Dermis blood vessel endothelial cell (primary cell): ENCODE results near the gene KLHL36. TPM values are rescaled to one million over a fixed set of nuclear protein-coding genes. Genes with fewer than 3 reads are reported as not detected.

Experiments
- DNase-seq: peaks from one replicate; pipeline ENCODE4 v3.0.0; 2010
- total RNA-seq: library from RNA; depleted of rRNA; stranded (reverse); fragments of >200 nt; gene quantifications from 2 replicates; pipeline ENCODE4 v1.2.3, GENCODE V29; 2014

The KLHL36 gene
- total RNA-seq, 1 donor from 2014 or later: 74.0 TPM

DNA sequence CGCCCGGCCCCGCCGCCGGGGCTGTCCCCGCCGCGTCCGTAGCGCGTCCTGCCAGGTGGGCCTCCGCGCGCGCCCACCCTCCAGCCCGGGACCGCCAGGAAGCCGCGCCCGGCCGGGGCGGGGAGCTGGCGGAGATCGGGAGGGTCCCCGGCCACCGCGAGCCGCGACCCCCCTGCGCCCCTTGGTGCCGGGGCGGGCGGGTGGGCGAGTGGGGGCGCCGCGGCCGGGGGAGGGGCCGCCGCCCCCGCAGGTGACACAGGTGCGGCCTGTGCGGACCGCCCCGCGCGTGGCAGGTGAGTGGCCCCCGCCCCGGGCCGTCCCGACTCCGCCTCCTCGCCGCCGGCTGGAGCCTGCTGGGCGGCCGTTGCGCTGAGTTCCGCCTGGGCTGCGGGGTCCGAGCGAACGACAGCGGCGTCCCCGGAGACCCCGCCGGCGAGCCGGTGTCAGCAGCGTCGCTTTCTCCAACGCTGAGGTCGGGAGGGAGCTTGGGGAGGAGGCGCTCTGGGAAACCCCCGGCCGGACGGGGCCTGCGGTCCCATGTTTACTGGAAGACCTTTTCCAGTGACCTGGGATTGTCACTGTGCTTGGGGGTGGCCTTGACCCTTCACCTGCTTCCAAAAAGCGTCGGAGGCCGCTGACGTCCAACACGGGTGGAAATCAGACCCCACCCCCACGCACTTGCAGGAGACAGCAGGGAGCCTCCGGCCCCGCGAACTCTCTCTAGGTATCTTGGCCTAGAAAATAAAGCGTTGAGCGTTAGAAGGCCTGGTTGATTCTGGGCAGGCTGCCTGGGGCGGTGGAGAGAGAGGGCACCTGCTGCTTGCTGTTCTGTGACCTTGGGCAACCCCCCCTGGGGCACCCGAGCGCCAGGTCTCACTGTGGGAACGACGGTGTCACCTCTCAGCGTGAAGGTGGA lies 542 bp downstream of the KLHL36 start:
- DNase-seq: peak; percentile 28

- no peak for DNase-seq
Measured at GRCh38 chr16:84649511-84649861, 1.2 kb downstream of the KLHL36 start.

DNA sequence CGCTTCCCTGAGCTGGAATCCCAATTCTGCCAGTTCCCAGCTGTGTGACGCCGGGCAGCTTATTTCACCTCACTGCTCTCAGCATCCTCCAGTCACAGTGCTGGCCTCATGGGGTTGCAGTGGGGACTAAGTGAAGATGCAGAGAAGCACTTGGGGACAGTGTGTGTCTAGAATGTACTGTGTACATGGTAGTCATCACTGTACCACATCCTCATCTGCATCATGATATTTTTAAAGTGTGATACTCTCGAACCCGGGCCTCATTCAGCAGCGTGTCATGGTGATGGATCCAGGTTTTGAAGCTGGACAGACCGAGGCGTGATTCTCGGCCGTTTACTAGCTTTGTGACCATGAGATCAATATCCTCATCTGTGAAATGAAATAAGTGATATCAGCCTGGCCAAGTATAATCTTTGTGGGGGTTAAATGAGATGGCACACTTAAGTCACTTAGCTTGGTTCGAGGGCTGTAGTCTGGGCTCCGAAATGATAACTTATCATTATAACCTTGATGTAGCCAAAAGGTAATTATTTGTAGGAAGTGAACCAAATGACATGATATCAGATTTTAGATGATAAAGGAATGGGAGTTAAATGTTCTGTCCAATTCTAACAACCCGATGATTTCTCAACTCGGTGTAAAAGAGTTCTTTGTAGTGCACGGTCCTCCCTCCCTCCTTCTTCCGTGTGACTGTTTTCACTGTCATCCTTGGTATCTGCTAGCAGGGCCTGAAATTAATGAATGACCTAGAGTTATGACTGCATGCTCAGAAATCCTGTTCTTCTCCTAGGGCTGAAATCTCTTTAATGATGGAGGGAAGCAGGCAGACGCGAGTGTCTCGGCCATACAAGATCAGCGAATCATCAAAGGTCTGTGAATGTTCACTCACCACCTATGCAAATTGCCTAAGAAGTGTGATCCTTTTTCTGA lies 2.0 kb downstream of the KLHL36 start:
- no peak for DNase-seq

DNA sequence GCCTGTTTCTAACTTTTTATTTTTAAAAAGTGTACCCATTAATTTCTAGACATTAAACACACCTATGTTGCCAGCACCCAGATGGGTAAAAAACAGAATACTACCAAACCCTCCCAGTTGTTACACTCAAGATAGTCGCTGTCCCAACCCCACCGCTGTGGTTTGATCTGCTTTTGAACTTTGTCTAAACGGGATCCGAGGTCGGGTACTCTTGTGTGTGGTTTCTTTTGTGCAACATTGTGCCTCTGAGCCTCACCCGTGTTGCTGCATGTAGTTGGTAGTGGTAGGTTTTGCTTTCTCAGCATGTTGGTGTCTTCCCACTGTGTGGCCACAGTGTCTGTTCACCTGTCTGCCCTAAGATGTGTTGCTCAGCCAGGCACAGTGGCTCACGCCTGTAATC lies 4.3 kb downstream of the KLHL36 start:
- DNase-seq: no peak

- DNase-seq: no peak
Measured at GRCh38 chr16:84654238-84654637, 5.9 kb downstream of the KLHL36 start.

GRCh38 chr16:84654998-84655397 lies 6.7 kb downstream of the KLHL36 start:
- DNase-seq: no peak

- no peak for DNase-seq
Measured at GRCh38 chr16:84656649-84657048, 8.3 kb downstream of the KLHL36 start.

DNA sequence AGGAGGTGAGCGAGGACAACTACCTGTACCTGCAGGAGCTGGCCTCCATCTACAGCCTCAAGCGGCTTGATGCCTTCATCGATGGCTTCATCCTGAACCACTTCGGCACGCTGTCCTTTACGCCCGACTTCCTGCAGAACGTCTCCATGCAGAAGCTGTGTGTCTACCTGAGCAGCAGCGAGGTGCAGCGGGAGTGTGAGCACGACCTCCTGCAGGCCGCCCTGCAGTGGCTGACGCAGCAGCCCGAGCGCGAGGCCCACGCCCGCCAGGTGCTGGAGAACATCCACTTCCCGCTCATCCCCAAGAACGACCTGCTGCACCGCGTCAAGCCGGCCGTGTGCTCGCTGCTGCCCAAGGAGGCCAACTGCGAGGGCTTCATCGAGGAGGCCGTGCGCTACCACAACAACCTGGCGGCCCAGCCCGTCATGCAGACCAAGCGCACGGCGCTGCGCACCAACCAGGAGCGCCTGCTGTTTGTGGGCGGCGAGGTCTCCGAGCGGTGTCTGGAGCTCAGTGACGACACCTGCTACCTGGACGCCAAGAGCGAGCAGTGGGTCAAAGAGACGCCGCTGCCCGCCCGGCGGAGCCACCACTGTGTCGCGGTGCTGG lies 9.0 kb downstream of the KLHL36 start:
- no peak for DNase-seq

- no peak for DNase-seq
Measured at GRCh38 chr16:84658690-84659089, 10.4 kb downstream of the KLHL36 start.

- no peak for DNase-seq
Measured at GRCh38 chr16:84659656-84660300, 11.5 kb downstream of the KLHL36 start.

DNA sequence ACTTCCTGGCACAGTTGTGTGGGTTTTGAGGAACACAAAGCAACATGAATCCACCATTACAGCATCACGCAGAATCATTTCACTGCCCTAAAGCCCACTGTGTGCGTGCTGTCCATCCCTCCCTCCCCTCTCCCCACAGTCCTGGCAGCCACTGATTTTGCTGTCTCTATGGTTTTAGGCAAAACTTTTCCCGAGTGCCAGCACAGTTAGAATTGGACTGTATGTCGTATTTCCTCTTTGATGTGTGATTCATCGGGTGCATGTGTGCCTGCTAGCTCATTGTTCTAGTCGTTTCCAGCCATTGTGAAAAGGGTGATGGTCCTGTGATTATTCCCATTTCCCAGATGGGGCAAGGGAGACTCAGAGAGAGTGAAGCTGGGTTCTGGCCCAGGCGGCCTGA lies 12.7 kb downstream of the KLHL36 start:
- peak; percentile 93 for DNase-seq

DNA sequence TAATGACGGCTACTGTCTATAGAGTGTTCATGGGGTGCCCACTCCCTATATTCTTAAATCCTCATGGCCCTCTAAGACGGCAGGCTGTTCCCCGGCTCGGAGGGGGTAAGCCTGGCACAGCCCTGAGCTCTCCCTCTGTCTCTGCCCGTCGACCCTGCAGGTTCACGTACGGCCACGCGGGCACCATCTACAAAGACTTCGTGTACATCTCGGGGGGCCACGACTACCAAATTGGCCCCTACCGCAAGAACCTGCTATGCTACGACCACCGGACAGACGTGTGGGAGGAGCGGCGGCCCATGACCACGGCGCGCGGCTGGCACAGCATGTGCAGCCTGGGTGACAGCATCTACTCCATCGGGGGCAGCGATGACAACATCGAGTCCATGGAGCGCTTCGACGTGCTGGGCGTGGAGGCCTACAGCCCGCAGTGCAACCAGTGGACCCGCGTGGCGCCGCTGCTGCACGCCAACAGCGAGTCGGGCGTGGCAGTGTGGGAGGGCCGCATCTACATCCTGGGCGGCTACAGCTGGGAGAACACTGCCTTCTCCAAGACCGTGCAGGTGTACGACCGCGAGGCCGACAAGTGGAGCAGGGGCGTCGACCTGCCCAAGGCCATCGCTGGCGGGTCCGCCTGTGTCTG lies 13.2 kb downstream of the KLHL36 start:
- DNase-seq: no peak

- no peak for DNase-seq
Measured at GRCh38 chr16:84662471-84662870, 14.2 kb downstream of the KLHL36 start.

DNA sequence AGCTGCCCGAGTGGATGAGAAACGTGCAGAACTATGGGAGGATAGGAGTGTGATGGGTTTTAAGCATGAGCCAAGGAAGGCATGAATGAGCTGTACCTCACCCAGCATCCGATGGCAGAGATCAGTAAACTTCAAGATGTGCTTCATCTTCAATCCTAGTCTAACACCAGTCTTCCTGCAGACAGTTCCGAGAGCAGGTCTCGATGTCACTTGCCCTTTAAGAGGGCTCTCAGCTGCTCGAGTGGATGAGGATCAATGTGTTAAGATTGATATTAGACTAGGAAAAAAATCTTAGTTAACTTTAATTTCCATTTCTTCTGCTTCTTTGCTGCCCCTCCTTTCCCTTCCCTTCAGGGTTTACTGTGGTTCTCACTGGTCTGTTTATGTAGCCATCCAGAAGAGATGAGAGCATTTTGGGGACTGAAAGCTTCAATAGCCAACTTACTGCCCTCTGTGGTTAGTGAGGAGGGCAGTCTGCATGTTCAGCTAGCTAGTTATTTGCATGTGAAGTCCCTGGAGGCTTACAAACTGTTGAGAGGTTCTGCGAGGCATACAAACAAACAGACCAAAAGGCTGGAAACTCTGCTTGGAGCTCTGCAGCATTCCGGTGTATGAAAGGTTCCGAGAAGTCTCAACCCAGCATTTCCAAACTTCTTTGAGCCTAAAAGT lies 15.3 kb downstream of the KLHL36 start:
- no peak for DNase-seq

DNA sequence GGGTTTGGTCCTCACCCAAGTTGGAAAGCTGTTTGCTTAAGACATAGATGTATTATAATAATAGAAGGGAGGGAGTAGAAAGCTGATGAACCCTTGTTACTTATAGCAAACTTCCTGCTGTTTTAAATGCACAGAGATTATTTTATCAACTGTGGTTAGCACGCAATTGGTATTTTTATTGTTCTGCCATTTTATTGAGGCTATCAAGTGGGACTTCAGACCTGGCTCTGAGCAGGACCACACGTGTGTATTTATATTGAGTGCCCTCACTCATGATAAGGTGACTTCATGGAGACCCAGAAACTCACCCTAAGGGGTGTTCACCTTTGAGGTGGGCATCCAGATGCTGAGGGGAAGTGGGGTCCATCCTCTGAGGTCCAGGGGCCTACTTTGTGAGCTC lies 17.0 kb downstream of the KLHL36 start:
- no peak for DNase-seq

DNA sequence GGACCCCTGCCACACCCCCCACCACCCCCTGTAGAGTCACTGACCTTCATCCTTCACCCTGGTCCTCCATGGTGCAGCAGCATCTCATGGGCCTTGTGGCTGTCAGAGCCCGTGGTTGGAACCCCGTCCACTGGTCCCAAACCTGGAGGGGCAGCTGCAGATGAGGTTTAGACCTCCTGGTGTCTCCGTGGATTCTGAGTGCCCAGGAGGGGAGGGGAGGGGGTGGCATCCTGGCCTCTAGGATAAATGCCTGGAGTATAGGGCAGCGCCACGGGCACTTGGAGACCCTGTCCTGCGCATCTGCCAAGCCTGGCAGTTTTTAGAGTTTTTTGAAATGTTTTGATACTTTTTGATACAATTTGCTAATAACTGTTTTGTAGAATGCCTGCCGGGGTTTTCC lies 17.5 kb downstream of the KLHL36 start:
- no peak for DNase-seq

- DNase-seq: peak; percentile 32
Measured at GRCh38 chr16:84667600-84668309, 19.4 kb downstream of the KLHL36 start.

- no peak for DNase-seq
Measured at GRCh38 chr16:84670063-84670462, 21.8 kb downstream of the KLHL36 start.

DNA sequence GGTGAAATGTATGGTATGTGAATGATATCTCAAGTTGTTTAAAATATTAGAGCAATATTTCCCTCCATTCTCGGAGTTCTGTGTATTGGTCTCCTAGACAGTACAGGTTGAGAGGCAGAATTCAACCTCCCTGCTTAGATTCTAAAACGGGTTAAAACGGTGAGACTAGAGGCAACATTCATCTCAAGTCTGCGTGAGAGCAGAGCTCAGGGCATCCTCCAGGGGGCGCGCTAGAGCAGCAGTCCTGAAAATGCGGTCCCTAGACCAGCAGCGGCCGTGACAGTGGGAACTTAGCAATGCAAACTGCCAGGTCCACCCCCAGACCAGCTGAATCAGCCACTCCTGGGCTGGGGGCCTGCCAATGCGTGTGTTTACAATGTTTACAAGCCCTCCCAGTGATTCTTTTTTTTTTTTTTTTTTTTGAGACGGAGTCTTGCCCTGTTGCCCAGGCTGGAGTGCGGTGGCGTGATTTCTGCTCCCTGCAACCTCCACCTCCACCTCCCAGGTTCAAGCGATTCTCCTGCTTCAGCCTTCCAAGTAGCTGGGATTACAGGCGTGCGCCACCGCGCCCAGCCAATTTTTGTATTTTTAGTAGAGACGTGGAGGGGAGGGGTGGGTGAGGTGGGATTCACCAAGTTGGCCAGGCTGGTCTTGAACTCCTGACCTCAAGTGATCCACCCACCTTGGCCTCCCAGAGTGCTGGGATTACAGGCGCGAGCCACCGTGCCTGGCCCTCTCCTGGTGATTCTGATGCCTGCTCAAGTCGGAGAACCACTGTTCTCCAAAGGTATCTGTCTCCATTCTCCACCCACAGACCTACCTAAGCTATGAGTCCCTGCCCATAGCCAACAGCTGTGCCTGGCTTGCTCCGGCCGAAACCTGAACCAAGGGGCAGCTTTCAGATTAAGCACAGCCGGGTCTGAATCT lies 24.2 kb downstream of the KLHL36 start:
- DNase-seq: peak; percentile 83

DNA sequence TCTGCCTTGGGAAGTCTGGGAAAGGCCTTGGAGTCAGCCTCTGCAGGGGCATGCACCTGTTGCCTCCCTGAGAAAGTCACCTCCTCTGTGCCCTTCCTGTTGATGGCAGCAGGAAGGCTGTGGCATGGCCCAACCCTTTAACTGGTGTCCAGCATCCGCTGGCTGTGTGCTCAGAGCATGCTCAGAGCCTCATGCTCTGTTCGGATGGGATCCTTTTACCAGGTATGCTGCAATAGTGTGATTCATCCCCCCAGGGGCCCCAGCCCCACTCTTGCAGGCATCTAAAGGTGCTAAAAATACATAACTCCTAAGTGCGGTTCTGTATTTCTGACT lies 24.9 kb downstream of the KLHL36 start:
- no peak for DNase-seq
